GM19035 (cell line): Measurements from ENCODE around the gene RABGGTA.
"Not testable (repeated sequence)": the region's sequence is repeated elsewhere in the genome, so short reads cannot be mapped to it uniquely, and the experiment has no call there.

ENCODE experiments used
- ATAC-seq: cut with Tn5 transposase; IDR thresholded peaks from one replicate; pipeline ENCODE4 v1.9.1; 2021; ENCODE audit not compliant: unreplicated experiment

Gene RABGGTA

GRCh38 chr14:24219521-24219920, 51.9 kb downstream of the RABGGTA start:
- no peak for ATAC-seq

- ATAC-seq, result no peak
These were observed 52.3 kb downstream of the RABGGTA start for GRCh38 chr14:24219080-24219479.

GRCh38 chr14:24216876-24217275, 54.5 kb downstream of the RABGGTA start:
- not testable (repeated sequence) for ATAC-seq

- no peak for ATAC-seq
These were observed 55.1 kb downstream of the RABGGTA start for GRCh38 chr14:24216345-24216699.
